Measurements from ENCODE around the gene GUCY1B1. TPM values are rescaled to one million over a fixed set of nuclear protein-coding genes. Genes with fewer than 3 reads are reported as not detected.

Gene GUCY1B1
- polyA plus RNA-seq, 1 donor (not counting 4 experiments of a cell fraction or from before 2014, with no cell fraction given), result 0.05 TPM

- Histone ChIP-seq H2AFZ (ENCODE audit: control insufficient read depth, low read length) (no peak overlapping the region), H3K27ac (ENCODE audit: control insufficient read depth, insufficient read depth, low read length) (no peak overlapping the region), H3K27me3 (ENCODE audit: control insufficient read depth, extremely low read depth, insufficient read depth, low read length) (no peaks in the 10 kb centered on the region), H3K36me3 (ENCODE audit: control insufficient read depth in 2 of 2, extremely low read depth in 1 of 2, insufficient read depth in 2 of 2, low read length in 2 of 2) (no peaks in the 10 kb centered on the region), H3K9ac (ENCODE audit: control insufficient read depth, extremely low read depth, insufficient read depth, low read length) (no peak overlapping the region), H4K20me1 (ENCODE audit: control insufficient read depth, extremely low read depth, insufficient read depth, low read length) (no peaks in the 10 kb centered on the region), H3K4me1 (ENCODE audit: control insufficient read depth, extremely low read depth, insufficient read depth, low read length) (no peaks in the 10 kb centered on the region), H3K9me3 (ENCODE audit: control insufficient read depth, low read depth, low read length) (no peaks in the 10 kb centered on the region), H3K79me2 (ENCODE audit: control insufficient read depth, insufficient read depth, low read length) (no peaks in the 10 kb centered on the region), H3K4me3 (ENCODE audit: control insufficient read depth in 2 of 3, extremely low read depth in 1 of 3, insufficient read depth in 2 of 3, low read depth in 1 of 3, low read length in 3 of 3) (no peak overlapping the region), H3K4me2 (ENCODE audit: control insufficient read depth, extremely low read depth, insufficient read depth, low read depth, low read length) (no peak overlapping the region), H3K9me1 (ENCODE audit: control insufficient read depth, extremely low read depth, insufficient read depth, low read length) (no peaks in the 10 kb centered on the region)
- FAIRE-seq, result no peak
- dilution Hi-C loops (cut with MboI; ENCODE audit: extremely low pct_ligation_motif_present, low sequenced_read_pairs), result no loop called here
- TF ChIP-seq EZH2 (IDR thresholded peaks at IDR 0.05; ENCODE audit: low read length), result no peak
- TF ChIP-seq CTCF (optimal IDR thresholded peaks at IDR 0.05 in 1 of 3, IDR thresholded peaks at IDR 0.05 in 1 of 3, conservative IDR thresholded peaks at IDR 0.05 in 1 of 3; ENCODE audit: extremely low read depth in 1 of 3, insufficient read depth in 2 of 3, low read length in 3 of 3), result no peak
- no peak for DNase-seq (ENCODE audit: low read depth, low spot score)
Observed at GRCh38 chr4:155777971-155778735, 19.3 kb downstream of the GUCY1B1 start.

- FAIRE-seq (no peak), DNase-seq (ENCODE audit: low read depth, low spot score) (no peak)
- H3K4me3 ChIP-seq (ENCODE audit: control insufficient read depth in 2 of 3, extremely low read depth in 1 of 3, insufficient read depth in 2 of 3, low read depth in 1 of 3, low read length in 3 of 3), result no peak overlapping the region
- H3K9me3 ChIP-seq (ENCODE audit: control insufficient read depth, low read depth, low read length), result no peaks in the 10 kb centered on the region
- no peak overlapping the region for H3K9ac ChIP-seq (ENCODE audit: control insufficient read depth, extremely low read depth, insufficient read depth, low read length)
- no peaks in the 10 kb centered on the region for H3K27me3 ChIP-seq (ENCODE audit: control insufficient read depth, extremely low read depth, insufficient read depth, low read length)
- dilution Hi-C loops (cut with MboI; ENCODE audit: extremely low pct_ligation_motif_present, low sequenced_read_pairs), result no loop called here
- no peaks in the 10 kb centered on the region for H3K36me3 ChIP-seq (ENCODE audit: control insufficient read depth in 2 of 2, extremely low read depth in 1 of 2, insufficient read depth in 2 of 2, low read length in 2 of 2)
- H3K4me1 ChIP-seq (ENCODE audit: control insufficient read depth, extremely low read depth, insufficient read depth, low read length), result no peaks in the 10 kb centered on the region
- no peak overlapping the region for H2AFZ ChIP-seq (ENCODE audit: control insufficient read depth, low read length)
- no peak overlapping the region for H3K4me2 ChIP-seq (ENCODE audit: control insufficient read depth, extremely low read depth, insufficient read depth, low read depth, low read length)
- H3K9me1 ChIP-seq (ENCODE audit: control insufficient read depth, extremely low read depth, insufficient read depth, low read length), result no peaks in the 10 kb centered on the region
- no peaks in the 10 kb centered on the region for H4K20me1 ChIP-seq (ENCODE audit: control insufficient read depth, extremely low read depth, insufficient read depth, low read length)
- TF ChIP-seq EZH2 (IDR thresholded peaks at IDR 0.05; ENCODE audit: low read length) (no peak), CTCF (optimal IDR thresholded peaks at IDR 0.05 in 1 of 3, IDR thresholded peaks at IDR 0.05 in 1 of 3, conservative IDR thresholded peaks at IDR 0.05 in 1 of 3; ENCODE audit: extremely low read depth in 1 of 3, insufficient read depth in 2 of 3, low read length in 3 of 3) (no peak)
- no peaks in the 10 kb centered on the region for H3K79me2 ChIP-seq (ENCODE audit: control insufficient read depth, insufficient read depth, low read length)
- no peak overlapping the region for H3K27ac ChIP-seq (ENCODE audit: control insufficient read depth, insufficient read depth, low read length)
Observed at GRCh38 chr4:155780775-155781174, 22.0 kb downstream of the GUCY1B1 start.
